ENCODE results near the gene DOK5.

DOK5 gene

DNA sequence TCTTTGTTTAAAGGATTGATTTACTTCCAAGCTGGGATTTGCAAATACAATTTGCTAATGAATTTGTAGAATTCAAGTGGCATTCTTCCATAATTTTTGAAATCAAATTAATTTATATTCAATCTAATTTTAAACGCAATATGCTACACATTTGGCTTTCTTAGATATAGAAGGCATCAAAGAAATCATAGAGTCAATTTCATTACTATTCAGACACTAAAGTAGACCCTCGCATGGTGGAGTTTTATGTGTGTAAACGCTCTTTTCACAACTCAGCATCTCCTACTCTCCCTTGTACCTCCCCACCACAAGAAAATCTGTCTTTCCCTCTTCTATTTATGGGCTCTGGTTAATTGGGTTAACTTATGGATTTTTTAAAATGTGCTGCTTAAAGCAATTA lies 144.3 kb downstream of the DOK5 start:
- no peak for DNase-seq

- no peak for DNase-seq
Observed at GRCh38 chr20:54620611-54621010, 145.2 kb downstream of the DOK5 start.

- DNase-seq: no peak
Observed at GRCh38 chr20:54622333-54623295, 147.2 kb downstream of the DOK5 start.

- DNase-seq: no peak
Observed at GRCh38 chr20:54623991-54624569, 148.7 kb downstream of the DOK5 start.

- DNase-seq: no peak
Observed at GRCh38 chr20:54624706-54625390, 149.5 kb downstream of the DOK5 start.

- DNase-seq: no peak
Observed at GRCh38 chr20:54625497-54625896, 150.1 kb downstream of the DOK5 start.

GRCh38 chr20:54626126-54626525 lies 150.7 kb downstream of the DOK5 start:
- DNase-seq: no peak

GRCh38 chr20:54629632-54630031 lies 154.2 kb downstream of the DOK5 start:
- DNase-seq: no peak

DNA sequence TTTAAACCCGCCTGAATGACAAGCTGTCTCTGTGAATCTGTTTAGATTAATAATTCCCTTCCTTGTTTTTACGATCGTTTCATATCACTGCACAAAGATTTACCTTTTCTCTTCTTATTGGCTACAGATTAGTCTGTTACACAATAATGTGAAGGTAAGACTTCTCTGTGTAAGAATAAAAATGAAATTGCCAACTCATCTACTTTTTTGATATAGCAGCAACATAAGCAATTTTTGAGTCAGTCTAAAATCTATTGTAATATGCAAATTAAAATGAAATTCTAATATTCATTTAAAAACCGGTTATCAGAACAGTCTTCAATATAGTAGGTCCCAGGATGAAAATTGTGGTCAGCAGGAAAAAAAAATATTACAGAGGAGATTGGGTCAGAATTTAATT lies 155.2 kb downstream of the DOK5 start:
- DNase-seq: no peak

GRCh38 chr20:54631059-54631458 lies 155.7 kb downstream of the DOK5 start:
- no peak for DNase-seq

GRCh38 chr20:54633374-54634355 lies 158.3 kb downstream of the DOK5 start:
- no peak for DNase-seq

GRCh38 chr20:54636575-54636974 lies 161.2 kb downstream of the DOK5 start:
- no peak for DNase-seq

GRCh38 chr20:54639941-54640340 lies 164.5 kb downstream of the DOK5 start:
- no peak for DNase-seq

- DNase-seq: no peak
Observed at GRCh38 chr20:54640800-54641199, 165.4 kb downstream of the DOK5 start.

- no peak for DNase-seq
Observed at GRCh38 chr20:54642864-54643667, 167.7 kb downstream of the DOK5 start.

GRCh38 chr20:54643761-54644160 lies 168.4 kb downstream of the DOK5 start:
- no peak for DNase-seq

DNA sequence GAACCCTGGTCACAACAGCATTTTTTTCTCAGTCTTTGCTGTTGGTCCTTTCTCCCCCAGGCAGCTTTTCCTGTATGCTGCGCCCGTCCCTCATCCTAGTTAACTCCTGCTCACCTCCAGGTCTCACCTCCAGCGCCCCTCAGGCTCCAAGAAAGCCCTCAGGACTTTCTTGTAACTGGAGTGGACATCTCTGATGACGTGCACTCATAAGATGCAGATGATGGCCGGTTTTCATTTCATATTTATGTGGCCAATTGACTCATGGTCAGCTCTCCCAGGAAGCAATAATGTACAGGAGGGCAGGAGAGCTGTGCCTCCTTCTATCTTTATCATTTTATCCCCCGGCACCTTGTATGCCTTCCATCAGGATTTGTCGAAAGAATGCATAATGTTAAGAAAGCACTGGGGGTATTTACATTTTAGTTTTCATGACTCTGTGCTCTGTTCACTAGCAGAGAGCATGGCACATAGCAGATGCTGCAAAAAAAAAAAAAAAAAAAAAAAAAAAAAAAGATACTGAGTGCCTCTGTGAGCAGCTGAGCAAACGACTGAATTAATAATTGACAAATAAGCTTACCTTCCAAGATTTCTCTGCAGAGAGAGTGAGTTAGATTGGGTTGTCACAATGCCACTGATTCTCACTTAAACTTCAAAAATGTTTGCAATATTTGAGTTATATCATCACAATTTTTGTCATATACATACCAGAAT lies 170.2 kb downstream of the DOK5 start:
- DNase-seq: no peak

DNA sequence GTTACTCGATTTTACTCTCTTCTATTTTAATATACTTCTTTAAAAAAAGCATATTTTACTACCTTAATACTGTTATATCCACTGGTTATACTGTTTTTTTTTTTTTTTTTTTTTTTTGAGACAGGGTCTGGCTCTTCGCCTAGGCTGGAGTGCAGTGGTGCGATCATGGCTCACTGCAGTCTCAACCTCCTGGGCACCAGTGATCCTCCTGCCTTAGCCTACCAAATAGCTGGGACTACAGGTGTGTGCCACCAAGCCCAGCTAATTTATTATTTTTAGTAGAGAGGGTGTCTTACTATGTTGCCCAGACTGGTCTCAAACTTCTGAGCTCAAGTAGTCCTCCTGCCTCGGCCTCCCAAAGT lies 170.7 kb downstream of the DOK5 start:
- no peak for DNase-seq

- DNase-seq: no peak
Observed at GRCh38 chr20:54648421-54649142, 173.2 kb downstream of the DOK5 start.

- no peak for DNase-seq
Observed at GRCh38 chr20:54649511-54649962, 174.1 kb downstream of the DOK5 start.

Measured in NCI-H1436 treated with DMSO at 0.1 percent for 48 hours (cell line).